Measurements from ENCODE around the gene SRPK1.

- no peak for TF ChIP-seq POLR2A (IDR thresholded peaks at IDR 0.05; ENCODE audit: low read depth)
- no peak for TF ChIP-seq EP300 (IDR thresholded peaks at IDR 0.05)
- TF ChIP-seq POLR2AphosphoS5 (IDR thresholded peaks at IDR 0.05), result no peak
These were observed 33.4 kb upstream of the SRPK1 start for GRCh38 chr6:35954333-35954732.

All from esophagus muscularis mucosa (tissue), 3 donors.